Fibroblast of lung (primary cell): Measurements from ENCODE around the gene ENPEP.

ENCODE experiments used
- EZH2 ChIP-seq: IDR thresholded peaks from 2 replicates; pipeline ENCODE4 v1.5.1; 2012; ENCODE audit warnings: low read length, control low read depth, mild to moderate bottlenecking; ENCODE audit errors: missing control alignments
- TF ChIP-seq, protein P1 (sequence below), 2 donors: IDR thresholded peaks in 1 of 2; conservative IDR thresholded peaks in 1 of 2; 1 replicate in 1 of 2; 2 replicates in 1 of 2; pipeline ENCODE4 v1.5.1; 2011 to 2012; ENCODE audit warnings: low read length in 2 of 2, control low read depth in 1 of 2, inconsistent platforms in 1 of 2, low read depth in 1 of 2, mild to moderate bottlenecking in 1 of 2

GRCh38 chr4:110508827-110509710, 33.1 kb downstream of the ENPEP start:
- TF ChIP-seq, protein P1, sequence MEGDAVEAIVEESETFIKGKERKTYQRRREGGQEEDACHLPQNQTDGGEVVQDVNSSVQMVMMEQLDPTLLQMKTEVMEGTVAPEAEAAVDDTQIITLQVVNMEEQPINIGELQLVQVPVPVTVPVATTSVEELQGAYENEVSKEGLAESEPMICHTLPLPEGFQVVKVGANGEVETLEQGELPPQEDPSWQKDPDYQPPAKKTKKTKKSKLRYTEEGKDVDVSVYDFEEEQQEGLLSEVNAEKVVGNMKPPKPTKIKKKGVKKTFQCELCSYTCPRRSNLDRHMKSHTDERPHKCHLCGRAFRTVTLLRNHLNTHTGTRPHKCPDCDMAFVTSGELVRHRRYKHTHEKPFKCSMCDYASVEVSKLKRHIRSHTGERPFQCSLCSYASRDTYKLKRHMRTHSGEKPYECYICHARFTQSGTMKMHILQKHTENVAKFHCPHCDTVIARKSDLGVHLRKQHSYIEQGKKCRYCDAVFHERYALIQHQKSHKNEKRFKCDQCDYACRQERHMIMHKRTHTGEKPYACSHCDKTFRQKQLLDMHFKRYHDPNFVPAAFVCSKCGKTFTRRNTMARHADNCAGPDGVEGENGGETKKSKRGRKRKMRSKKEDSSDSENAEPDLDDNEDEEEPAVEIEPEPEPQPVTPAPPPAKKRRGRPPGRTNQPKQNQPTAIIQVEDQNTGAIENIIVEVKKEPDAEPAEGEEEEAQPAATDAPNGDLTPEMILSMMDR (conservative IDR thresholded peaks at IDR 0.05 in 1 of 2, IDR thresholded peaks at IDR 0.05 in 1 of 2; ENCODE audit: low read depth in 1 of 2, low read length in 2 of 2), result peak in 1 of 2 donors; percentile 50
- TF ChIP-seq EZH2, result no peak
